GM12878 (cell line): ENCODE measurements around the gene TRAPPC12. TPM values are rescaled to one million over a fixed set of nuclear protein-coding genes. Genes with fewer than 3 reads are reported as not detected.

Source experiments
- ATAC-seq: fragments of 200-7000 bp; cut with Tn5 transposase; 3 replicates; pipeline ENCODE4 v1.9.1; 2020; ENCODE audit warnings: mild to moderate bottlenecking, moderate library complexity
- BruUV-seq: library from RNA; stranded (reverse); fragments of 400-500 nt; replicated peaks from 2 replicates; lab custom pipeline; 2021; lab: Mats Ljungman, UMichigan
- CTCF ChIA-PET: fragments of 300-600 bp; sonication (Branson Sonifier 250); formaldehyde crosslinking; extraction: SDS; loops from one replicate; lab custom pipeline; 2021; ENCODE audit warnings: inconsistent platforms; lab: Yijun Ruan, JAX
- POLR2A ChIA-PET: fragments of 350-600 bp; formaldehyde crosslinking; extraction: SDS; loops from one replicate; lab custom pipeline; 2021; ENCODE audit warnings: inconsistent platforms; lab: Charles Lee
- RAD21 ChIA-PET: fragments of 300-600 bp; sonication (Branson Sonifier 250); formaldehyde crosslinking; loops from one replicate; lab custom pipeline; 2023; ENCODE audit warnings: antibody characterized with exemption; ENCODE audit not compliant: unreplicated experiment; lab: Charles Lee
- SMC1A ChIA-PET: fragments of 300-600 bp; sonication (Branson Sonifier 250); formaldehyde crosslinking; loops from one replicate; lab custom pipeline; 2023; ENCODE audit not compliant: unreplicated experiment, uncharacterized antibody; lab: Charles Lee
- DNase-seq: peaks from one replicate; pipeline ENCODE4 v3.0.0-alpha.2; 2011; ENCODE audit warnings: low read depth, low spot score
- FAIRE-seq: peaks from 3 replicates; lab custom pipeline; 2011; peaks lifted over from hg19 to GRCh38; lab: Jason Lieb, UNC
- H2AFZ ChIP-seq: 2 replicates; pipeline ENCODE4 v1.6.0; 2011; ENCODE audit warnings: low read depth, low read length, control low read depth; ENCODE audit not compliant: control insufficient read depth
- H3K27ac ChIP-seq: 2 replicates; pipeline ENCODE4 v1.5.1; 2011; ENCODE audit warnings: control low read depth; ENCODE audit not compliant: control insufficient read depth, insufficient read depth
- H3K27me3 ChIP-seq, 2 experiments: replicated peaks in 1 of 2; 2 replicates each; pipeline versions ENCODE4 v1.6.0 to v1.6.1; 2011; ENCODE audit warnings: low read length in 1 of 2; ENCODE audit not compliant: control insufficient read depth in 2 of 2, insufficient read depth in 2 of 2
- H3K36me3 ChIP-seq, 2 experiments: 2 replicates each; pipeline ENCODE4 v1.5.1; 2011; ENCODE audit warnings: low read length in 1 of 2; ENCODE audit not compliant: control insufficient read depth in 2 of 2, insufficient read depth in 2 of 2
- H3K4me1 ChIP-seq: 2 replicates; pipeline ENCODE4 v1.6.1; 2011; ENCODE audit warnings: mild to moderate bottlenecking, low read length, moderate library complexity, mixed read lengths; ENCODE audit not compliant: control insufficient read depth, insufficient read depth
- H3K4me2 ChIP-seq: 2 replicates; pipeline ENCODE4 v1.6.0; 2011; ENCODE audit warnings: control low read depth; ENCODE audit not compliant: control insufficient read depth, insufficient read depth
- H3K4me3 ChIP-seq: fragments of 200-600 bp; sonication (generic); 2 replicates; pipeline ENCODE4 v1.5.1; 2016
- H3K79me2 ChIP-seq: 2 replicates; pipeline ENCODE4 v1.6.0; 2011; ENCODE audit warnings: low read length; ENCODE audit not compliant: control insufficient read depth, insufficient read depth
- H3K9ac ChIP-seq: 2 replicates; pipeline ENCODE4 v1.8.0; 2011; ENCODE audit warnings: low read length, control low read depth, mixed read lengths; ENCODE audit not compliant: control insufficient read depth, insufficient read depth
- H3K9me3 ChIP-seq: replicated peaks from 3 replicates; pipeline ENCODE4 v1.5.1; 2011; ENCODE audit warnings: mild to moderate bottlenecking, low read length; ENCODE audit not compliant: control insufficient read depth, insufficient read depth
- H4K20me1 ChIP-seq: 2 replicates; pipeline ENCODE4 v1.6.0; 2011; ENCODE audit not compliant: control insufficient read depth, insufficient read depth
- CEBPB ChIP-seq, 2 experiments: fragments of 150-350 bp in 1 of 2; IDR thresholded peaks; 2 replicates each; pipeline ENCODE4 v1.6.1; 2012 to 2014; ENCODE audit warnings: low read depth in 2 of 2, low read length in 2 of 2, borderline replicate concordance in 1 of 2, inconsistent platforms in 1 of 2
- CTCF ChIP-seq, 3 experiments: IDR thresholded peaks in 2 of 3; conservative IDR thresholded peaks in 1 of 3; 2 replicates each; pipeline ENCODE4 v1.5.1; 2011; ENCODE audit warnings: low read depth in 3 of 3, low read length in 3 of 3, mild to moderate bottlenecking in 3 of 3, control low read depth in 2 of 3, moderate library complexity in 2 of 3, inconsistent platforms in 1 of 3, mixed read lengths in 1 of 3; ENCODE audit not compliant: control insufficient read depth in 2 of 3, insufficient read depth in 1 of 3; ENCODE audit errors: extremely low read depth in 1 of 3
- E2F4 ChIP-seq: IDR thresholded peaks from 2 replicates; pipeline ENCODE4 v1.6.1; 2012; ENCODE audit warnings: low read depth, low read length, improper control_type of control experiment
- EZH2 ChIP-seq: IDR thresholded peaks from 2 replicates; pipeline ENCODE4 v1.6.1; 2012; ENCODE audit warnings: low read depth, mild to moderate bottlenecking, control low read depth, inconsistent platforms, low read length, borderline replicate concordance; ENCODE audit not compliant: control insufficient read depth
- FOS ChIP-seq: IDR thresholded peaks from 3 replicates; pipeline ENCODE4 v1.6.1; 2011; ENCODE audit warnings: borderline replicate concordance; ENCODE audit not compliant: insufficient read length; ENCODE audit errors: extremely low read depth
- GABPA ChIP-seq: IDR thresholded peaks from 2 replicates; pipeline ENCODE4 v1.6.1; 2014; ENCODE audit warnings: antibody characterized with exemption, low read depth, mild to moderate bottlenecking, inconsistent platforms
- IRF5 ChIP-seq: fragments of 450-650 bp; IDR thresholded peaks from 2 replicates; pipeline ENCODE4 v1.6.1; 2017; ENCODE audit warnings: borderline replicate concordance
- NBN ChIP-seq: fragments of 450-650 bp; IDR thresholded peaks from 2 replicates; pipeline ENCODE4 v1.6.1; 2016
- NFYB ChIP-seq: IDR thresholded peaks from 2 replicates; pipeline ENCODE4 v1.6.1; 2011; ENCODE audit warnings: low read depth, mild to moderate bottlenecking, low read length, improper control_type of control experiment, moderate library complexity; ENCODE audit not compliant: insufficient read depth
- NKRF ChIP-seq: fragments of 450-650 bp; conservative IDR thresholded peaks from 2 replicates; pipeline ENCODE4 v1.6.1; 2017; ENCODE audit warnings: mild to moderate bottlenecking, moderate library complexity
- TBL1XR1 ChIP-seq: IDR thresholded peaks from 2 replicates; pipeline ENCODE4 v1.6.1; 2012; ENCODE audit warnings: low read depth, low read length, improper control_type of control experiment
- USF1 ChIP-seq: IDR thresholded peaks from 2 replicates; pipeline ENCODE4 v1.6.1; 2011; ENCODE audit warnings: borderline replicate concordance, low read depth, mild to moderate bottlenecking, moderate library complexity, mixed read lengths, low read length; ENCODE audit not compliant: insufficient read depth; ENCODE audit errors: extremely low read length
- ZNF622 ChIP-seq: fragments of 450-650 bp; IDR thresholded peaks from 2 replicates; pipeline ENCODE4 v1.6.1; 2017; ENCODE audit warnings: mild to moderate bottlenecking, inconsistent platforms
- WGBS: methylation state at CpG from one replicate; pipeline ENCODE4 v1.1.6; 2016; ENCODE audit warnings: low lambda C conversion rate; ENCODE audit not compliant: insufficient replicate concordance, insufficient coverage; ENCODE audit errors: missing lambda C conversion rate; 5-methylcytosine and 5-hydroxymethylcytosine counted together
- in situ Hi-C: fragments of 300-500 bp; cut with MboI; formaldehyde crosslinking; loops from 9 replicates; pipeline ENCODE4 v1.14.3; 2018; ENCODE audit warnings: mixed read lengths
- intact Hi-C: fragments of 100-400 bp; cut with micrococcal nuclease; formaldehyde crosslinking; loops from one replicate; pipeline ENCODE4 v1.14.2; 2022; ENCODE audit not compliant: unreplicated experiment
- polyA plus RNA-seq, 11 experiments: library from polyadenylated mRNA; depleted of rRNA in 4 of 11; unstranded in 6 of 11; stranded (reverse) in 5 of 11; fragments of >200 nt; fragmentation: Nextera tagmentation in 4 of 11; fragmentation: Illumina TruSeq in 1 of 11; extraction: Ambion mirVana in 4 of 11; extraction: Trizol in 1 of 11; gene quantifications; 1 replicate in 1 of 11; 2 replicates in 10 of 11; pipeline versions ENCODE4 v1.2.1 to v1.2.3, GENCODE V29; 2011 to 2016; ENCODE audit warnings: inconsistent platforms in 2 of 11, missing spikeins in 2 of 11, low read depth in 1 of 11
- total RNA-seq, 4 experiments: library from RNA; depleted of rRNA in 3 of 4; stranded (reverse); fragments of >200 nt in 3 of 4; fragmentation: Illumina TruSeq in 1 of 4; extraction: Trizol in 1 of 4; gene quantifications; 2 replicates each; pipeline versions ENCODE4 v1.2.1 to v1.2.3, GENCODE V29; 2013 to 2021

TRAPPC12 gene
- total and polyA plus RNA-seq, 10 of the 15 experiments (the other 5 are each of a cell fraction or from before 2014, with no cell fraction given) = 8.6 to 77.1 (median 37.4) TPM

- Histone ChIP-seq H3K27me3 (no peaks in the 10 kb centered on the region), H3K9me3 (no peaks in the 10 kb centered on the region; the same call in 1 of the 3 replicates), H3K9ac (no peak overlapping the region), H3K4me2 (no peak overlapping the region), H3K36me3 (peaks cover 0 to 5% of the 10 kb centered on the region in 2 experiments; a peak in 2 of 4 replicates), H3K4me3 (no peak overlapping the region), H4K20me1 (no peaks in the 10 kb centered on the region), H3K4me1 (peaks cover 6% of the 10 kb centered on the region), H2AFZ (no peak overlapping the region), H3K79me2 (peaks cover 3% of the 10 kb centered on the region), H3K27ac (no peak overlapping the region)
- intact Hi-C loops (loop anchor here (5.0 kb wide), 1 partner anchor 60 kb away; the partner anchor contains the start of gene RPS7), in situ Hi-C loops (no loop called here)
- WGBS = 94% methylated on average over 3 of the region's 3 CpGs
- no peak for TF ChIP-seq NBN
- TF ChIP-seq E2F4 = no peak
- TF ChIP-seq GABPA = no peak
- TF ChIP-seq EZH2 = no peak
- no peak for TF ChIP-seq NFYB
- no peak for TF ChIP-seq CTCF (IDR thresholded peaks at IDR 0.05 in 2 of 3, conservative IDR thresholded peaks at IDR 0.05 in 1 of 3; ENCODE audit: control insufficient read depth in 2 of 3, extremely low read depth in 1 of 3, insufficient read depth in 1 of 3, low read depth in 3 of 3, low read length in 3 of 3)
- no peak for TF ChIP-seq NKRF
- no peak for TF ChIP-seq FOS
- no peak for TF ChIP-seq USF1
- no peak for TF ChIP-seq ZNF622
- no peak for TF ChIP-seq CEBPB (IDR thresholded peaks at IDR 0.05; ENCODE audit: borderline replicate concordance in 1 of 2, low read depth in 2 of 2, low read length in 2 of 2)
- TF ChIP-seq IRF5 = no peak
- no peak for TF ChIP-seq TBL1XR1
- FAIRE-seq (peak; percentile 18), DNase-seq (no peak), ATAC-seq (no peak)
- ChIA-PET SMC1A (interaction anchor here (0.8 kb wide), 1 partner anchor 37 kb away, joined by 3 read pairs; no protein-coding TSS in a partner anchor), POLR2A (interaction anchor here (0.6 to 0.7 kb wide), 2 partner anchors 7 to 453 kb away, joined by 3 to 4 read pairs; no protein-coding TSS in a partner anchor), RAD21 (no interaction called here), CTCF (interaction anchor here (1.5 to 1.9 kb wide), 3 partner anchors 8 to 93 kb away, joined by 4 to 7 read pairs (median 6); no protein-coding TSS in a partner anchor)
- BruUV-seq = no TSS peak
Measured at GRCh38 chr2:3516831-3517230, 137.3 kb downstream of the TRAPPC12 start.
